NCI-H2171 treated with DMSO at 0.1 percent for 48 hours (cell line): ENCODE results near the gene TAF10.
A peak's percentile ranks its signal among the peaks of the same experiment; 100 is the strongest.

Source experiments
- DNase-seq: peaks from one replicate; lab custom pipeline; 2025; lab: John Stamatoyannopoulos, UW

TAF10 gene

DNA sequence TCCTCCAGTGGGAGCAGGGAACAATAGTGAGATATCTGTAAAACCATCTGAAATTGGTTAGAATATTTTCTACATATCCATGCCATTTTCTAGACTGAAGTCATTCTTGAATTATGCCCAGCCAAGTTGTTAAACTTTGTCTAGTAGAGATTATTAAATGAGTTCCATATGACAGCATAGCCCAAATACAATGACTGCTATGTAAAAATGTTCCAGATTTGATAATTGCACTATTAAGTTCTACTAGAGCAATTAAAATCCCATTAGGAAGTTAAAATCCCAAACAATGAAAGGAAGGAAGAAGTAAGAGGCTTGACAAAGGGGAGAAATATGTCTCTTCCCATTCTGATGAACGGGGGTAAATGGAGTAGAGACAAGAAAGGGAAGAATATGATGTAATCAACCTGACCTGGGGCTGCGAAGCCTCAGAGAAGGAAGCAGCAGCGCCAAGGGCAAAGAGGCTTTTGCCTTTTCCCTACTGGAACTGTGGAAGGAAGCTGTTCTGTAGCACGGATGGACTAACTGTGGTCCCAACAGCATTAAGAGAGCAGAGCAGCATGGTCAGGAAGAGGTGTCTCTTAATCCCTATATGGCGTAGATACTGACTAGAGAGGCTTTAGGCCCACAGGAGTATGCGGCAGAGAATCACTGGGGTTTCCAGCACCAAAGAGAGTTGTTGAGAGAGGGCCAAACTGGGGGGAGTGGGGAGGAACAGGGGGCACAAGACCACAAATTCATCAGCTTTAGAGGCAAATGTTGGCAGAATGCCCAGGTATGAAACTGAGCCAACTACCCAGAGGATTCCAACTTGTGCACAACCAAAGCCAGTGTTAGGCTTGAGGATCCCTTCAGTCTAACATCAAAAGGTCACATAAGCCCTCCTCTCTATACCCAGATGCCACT, 35.3 kb downstream of the TAF10 start:
- DNase-seq, result peak; percentile 30

DNA sequence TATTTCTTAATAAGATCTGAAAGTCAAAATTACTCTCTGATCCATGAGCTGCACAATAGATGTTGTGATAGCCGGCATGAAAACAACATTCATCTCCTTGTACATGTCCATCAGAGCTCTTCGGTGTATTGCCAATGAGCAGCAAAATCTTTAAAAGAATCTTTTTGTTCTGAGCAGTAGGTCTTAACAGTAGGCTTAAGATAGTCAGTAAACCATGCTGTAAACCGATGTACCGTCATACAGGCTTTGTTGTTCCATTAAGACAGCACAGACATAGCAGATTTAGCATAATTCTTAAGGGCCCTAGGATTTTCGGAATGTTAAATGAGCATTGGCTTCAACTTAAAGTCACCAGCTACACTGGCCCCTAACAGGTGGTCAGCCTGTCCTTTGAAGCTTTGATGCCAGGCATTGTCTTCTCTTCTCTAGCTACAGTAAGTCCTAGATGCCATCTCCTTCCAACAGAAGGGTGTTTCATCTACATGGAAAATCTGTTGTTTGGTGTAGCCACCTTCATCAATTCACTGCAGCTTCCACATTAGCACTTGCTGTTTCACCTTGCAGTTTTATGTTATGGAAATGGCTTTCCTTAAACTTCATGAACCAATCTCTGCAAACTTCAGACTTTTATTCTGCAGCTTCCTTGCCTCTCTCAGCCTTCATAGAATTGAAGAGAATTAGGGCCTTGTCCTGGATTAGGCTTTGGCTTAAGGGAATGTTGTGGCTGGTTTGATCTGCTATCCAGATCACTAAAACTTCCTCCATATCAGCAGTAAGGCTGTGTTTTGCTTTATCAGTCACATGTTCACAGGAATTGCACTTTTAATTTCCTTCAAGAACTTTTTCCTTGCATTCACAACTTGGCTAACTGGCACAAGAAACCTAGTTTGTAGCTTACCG, 37.0 kb downstream of the TAF10 start:
- no peak for DNase-seq

DNA sequence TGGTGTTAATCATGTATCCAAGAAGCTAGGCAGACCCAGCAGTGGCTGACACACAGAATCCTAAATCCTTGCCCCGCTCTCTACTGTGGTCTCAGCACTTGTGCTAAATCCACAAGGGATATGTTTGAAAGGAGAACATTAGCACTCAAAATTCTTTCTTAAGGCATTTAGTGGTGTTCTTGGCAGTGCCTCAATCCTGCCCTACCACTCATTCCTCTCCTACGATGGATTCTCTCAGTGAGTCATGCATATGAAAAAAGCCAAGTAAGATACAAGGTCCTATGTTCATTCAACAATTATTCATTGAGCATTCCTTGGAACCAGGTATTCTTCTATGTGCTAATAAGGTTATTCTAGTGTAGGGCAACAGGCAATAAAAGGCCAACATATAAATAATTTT, 39.8 kb downstream of the TAF10 start:
- DNase-seq, result no peak

DNA sequence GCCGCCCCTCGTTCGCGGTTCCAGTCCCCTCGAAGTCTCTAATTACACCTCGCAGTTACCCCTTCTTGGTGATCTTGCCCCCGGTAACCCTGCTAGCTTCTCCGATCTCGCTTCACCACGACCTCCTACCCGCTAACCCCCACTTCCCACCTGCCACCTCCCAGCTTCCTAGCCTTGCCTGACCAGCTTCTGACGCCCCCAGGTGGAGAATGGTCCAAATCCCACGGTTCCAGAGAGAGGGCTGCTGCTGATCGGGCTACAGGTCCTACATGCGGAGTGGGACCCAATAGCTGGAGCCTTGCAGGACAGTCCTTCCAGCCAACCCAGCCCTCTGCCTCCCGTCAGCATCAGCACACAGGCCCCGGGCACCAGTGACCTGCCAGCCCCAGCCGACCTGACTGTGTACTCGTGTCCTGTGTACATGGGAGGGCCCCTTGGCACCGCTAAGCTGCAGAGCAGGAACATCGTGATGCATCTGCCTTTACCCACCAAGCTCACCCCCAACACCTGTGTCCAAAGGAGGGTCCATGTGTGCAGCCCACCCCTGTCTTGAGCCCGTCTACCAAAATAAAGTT, 40.5 kb downstream of the TAF10 start:
- DNase-seq, result no peak

DNA sequence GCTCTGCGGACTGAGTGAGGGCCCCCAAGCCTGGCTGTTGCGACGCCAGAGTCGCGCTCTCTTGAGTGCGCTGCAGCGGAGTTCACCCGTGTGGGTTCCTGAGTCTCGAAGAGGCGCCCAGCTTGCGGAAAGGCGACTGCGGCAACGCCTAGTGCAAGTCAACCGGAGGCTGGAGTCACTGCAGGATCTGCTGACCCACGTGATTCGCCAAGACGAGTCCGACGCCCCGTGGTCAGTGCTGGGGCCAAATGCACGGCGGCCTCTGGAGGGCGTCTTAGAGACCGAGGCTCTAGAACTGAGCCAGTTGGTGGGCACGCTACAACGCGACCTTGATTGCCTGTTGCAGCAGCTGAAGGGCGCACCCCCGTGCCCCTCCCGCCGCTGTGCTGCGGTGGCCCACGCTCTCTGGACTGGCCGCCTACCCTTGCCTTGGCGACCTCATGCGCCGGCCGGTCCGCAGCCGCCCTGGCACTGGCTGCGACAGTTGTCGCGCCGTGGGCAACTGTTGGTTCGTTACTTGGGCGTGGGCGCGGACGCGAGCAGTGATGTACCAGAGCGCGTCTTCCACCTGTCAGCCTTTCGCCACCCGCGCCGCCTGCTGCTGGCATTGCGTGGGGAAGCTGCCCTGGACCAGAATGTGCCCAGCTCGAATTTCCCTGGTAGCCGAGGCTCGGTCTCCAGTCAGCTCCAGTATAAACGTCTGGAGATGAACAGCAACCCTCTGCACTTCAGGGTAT, 41.2 kb downstream of the TAF10 start:
- DNase-seq, result no peak

DNA sequence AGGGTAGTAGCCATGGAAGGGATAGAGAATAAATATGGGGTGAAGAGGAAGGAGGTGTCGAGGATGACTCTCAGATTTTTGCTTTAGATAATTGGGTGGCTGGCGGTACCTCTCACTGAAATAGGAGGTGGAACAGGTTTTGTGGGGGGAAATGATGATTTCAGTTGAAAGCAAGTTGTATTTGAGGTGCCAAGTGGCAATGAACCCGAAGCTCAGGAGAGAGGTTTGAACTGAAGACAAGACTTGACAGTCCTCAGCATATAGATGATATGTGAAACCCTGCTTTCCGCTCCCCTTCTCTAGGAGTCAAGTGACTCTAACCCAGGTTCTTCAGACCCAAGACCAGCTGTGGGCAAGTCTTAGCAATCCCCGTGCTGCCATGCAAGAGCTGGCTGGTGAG, 42.3 kb downstream of the TAF10 start:
- no peak for DNase-seq

DNA sequence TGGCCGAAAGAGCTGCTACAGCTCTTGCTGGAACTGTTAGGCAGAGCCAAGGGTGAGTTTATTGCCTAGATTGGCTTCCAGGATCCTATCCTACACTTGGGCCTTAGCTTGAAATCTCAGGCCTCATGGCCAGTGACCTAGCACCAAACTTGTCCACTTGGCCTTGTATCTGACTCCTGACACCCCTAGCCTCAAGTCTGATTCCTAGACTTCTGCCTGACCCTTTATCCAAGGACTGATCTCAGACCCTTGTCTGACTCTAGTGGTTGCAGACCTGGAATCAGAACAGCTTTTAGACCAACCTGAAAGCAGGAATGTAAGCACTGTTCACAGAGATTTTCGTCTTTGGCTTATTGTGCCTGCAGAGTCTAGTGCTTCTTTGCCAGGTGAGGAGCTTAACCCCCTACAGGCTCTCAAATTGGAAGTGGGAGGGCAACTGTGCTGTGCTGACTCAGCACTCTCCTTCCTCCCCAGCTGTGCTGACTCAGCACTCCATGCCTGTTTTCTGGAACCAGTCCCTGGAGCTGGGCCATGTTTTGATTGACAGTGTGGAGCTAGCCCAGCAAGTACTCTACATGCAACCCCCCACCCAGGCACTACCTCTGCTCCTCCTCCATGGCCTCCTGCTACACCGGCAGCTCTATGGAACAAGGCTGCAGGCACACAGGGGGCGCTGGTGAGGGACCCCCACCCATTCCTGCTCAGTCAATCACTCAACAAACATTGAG, 43.7 kb downstream of the TAF10 start:
- DNase-seq, result peak; percentile 5

DNA sequence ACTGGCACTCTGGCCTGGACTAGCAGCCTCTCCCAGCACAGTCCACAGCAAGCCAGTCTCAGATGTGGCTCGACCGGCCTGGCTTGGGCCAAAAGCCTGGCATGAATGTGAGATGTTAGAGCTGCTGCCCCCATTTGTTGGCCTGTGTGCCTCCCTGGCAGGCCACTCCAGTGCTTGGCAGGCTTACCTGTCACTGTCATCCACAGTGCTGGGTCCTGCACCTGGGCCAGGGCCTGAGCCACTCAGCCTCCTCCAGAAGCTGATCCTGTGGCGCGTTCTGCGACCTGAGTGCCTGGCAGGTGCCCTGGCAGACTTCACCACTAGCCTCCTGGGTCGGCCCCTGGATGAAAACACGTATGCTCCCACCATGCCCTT, 44.7 kb downstream of the TAF10 start:
- no peak for DNase-seq

DNA sequence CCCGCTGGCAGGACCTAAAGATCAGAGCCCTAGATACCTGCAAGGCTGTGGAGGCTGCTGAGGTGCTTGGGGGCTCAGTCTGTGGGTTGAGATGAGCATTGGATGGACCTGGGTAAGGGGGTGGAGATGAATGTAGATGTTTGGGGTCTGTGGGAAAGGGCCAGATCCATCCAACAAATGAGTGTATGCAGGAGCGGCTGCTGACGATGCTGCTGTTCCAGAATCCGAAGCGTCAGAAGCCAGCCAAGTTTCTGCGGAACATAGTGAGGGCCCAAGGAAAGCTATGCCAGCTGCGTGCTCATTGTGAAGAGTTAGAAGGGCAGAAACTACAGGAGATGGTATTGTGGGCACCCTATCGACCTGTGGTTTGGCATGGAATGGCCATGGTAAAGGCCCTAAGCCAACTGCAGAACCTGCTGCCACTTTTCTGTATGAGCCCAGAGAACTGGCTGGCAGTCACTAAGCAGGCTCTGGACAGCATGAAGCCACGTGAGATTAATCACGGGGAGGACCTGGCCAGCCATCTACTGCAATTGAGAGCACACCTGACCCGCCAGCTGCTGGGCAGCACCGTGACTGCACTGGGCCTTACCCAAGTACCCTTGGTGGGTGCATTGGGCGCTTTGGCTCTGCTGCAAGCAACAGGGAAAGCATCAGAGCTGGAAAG, 45.2 kb downstream of the TAF10 start:
- no peak for DNase-seq

DNA sequence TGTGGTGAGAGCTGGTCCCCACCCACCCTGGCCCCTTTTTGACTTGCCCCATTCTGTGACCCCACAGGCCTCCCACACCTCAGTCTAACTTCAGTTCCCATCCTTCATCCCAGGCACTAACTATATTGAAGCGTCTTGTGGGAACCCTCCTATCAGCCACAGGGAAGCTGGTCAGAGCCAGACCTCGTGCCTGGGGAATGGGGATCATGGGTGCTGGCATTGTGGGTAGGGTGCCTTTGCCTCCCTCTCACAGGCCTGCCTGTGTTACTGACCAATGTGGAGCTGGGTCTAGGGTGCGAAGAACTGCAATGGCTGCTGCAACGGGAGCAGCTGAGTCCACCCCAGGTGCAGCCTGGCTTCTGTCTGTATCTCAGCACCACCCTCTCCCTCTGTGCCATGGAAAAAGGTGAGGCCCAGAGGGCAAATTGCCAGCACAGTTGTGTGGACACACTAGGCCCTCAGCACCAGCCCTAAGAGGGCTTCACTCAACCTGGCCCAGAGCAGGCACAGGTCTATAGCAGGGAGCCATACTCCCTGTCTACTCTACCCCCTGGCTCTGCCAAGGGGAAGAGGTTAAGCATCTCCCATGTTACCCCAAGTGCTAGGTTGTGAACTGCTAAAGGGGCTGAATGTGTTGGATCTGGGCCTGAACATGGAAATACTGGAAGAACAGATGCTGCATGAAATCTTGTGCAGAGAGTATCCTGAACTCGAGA, 45.9 kb downstream of the TAF10 start:
- DNase-seq, result no peak

DNA sequence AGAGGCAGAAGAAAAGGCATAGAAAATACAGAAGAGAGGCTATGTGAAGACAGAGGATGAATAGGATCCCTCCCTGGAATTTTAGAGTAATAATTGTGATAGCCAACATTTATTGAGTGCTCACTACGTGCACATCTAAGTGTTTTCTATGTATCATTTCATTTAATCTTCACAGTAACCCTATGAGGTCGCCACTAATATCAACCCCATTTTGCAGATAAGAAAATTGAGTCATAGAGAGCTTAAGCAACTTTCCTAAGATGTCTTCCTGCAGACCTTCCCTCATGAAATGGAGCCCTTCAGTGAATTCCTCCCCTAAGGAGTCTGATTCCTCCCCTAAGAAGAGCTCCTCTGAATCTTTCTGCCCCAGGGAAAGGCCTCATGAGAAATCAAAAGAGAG, 46.7 kb downstream of the TAF10 start:
- DNase-seq, result no peak

DNA sequence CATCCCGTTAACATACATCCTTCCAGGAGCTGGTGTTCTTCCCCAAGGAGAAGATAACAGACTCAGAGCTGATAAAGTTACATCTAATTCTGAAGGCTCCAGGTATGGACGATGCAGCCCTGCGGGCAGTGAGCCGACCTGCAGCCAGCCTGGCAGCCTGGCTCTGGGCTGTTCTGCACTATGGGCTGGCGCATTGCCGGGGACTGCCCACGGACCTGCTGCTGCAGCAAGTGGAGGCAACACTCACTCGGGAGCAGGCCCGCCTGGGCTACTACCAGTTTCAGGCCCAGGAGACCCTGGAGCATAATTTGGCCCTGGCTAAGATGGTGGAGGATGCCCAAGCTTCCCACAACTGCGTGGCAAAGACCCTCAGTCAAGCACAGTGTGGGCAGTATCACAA, 48.3 kb downstream of the TAF10 start:
- no peak for DNase-seq

DNA sequence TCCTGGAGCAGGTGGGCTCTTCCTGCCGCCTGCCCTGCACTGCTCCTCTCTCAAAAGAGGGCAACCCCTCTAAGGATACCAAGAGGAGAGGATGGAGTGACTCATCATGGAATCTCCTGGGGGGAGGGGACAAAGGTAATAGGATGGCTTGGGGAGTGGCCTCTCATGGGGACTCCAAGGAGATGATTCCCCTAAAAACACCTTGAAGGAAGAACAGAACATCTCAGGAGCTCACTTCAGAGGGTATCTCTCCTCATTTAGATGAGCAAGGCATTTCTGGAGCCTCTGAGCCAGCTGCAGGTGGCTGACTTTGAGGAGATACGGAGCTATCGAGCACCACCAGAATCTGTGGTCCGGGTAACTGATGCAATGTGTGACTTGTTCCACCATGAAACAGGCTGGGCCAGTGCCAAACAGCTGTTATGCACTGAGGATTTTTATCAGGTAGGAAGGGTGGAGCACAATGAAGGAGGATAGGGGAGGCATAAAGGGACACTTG, 48.8 kb downstream of the TAF10 start:
- no peak for DNase-seq

DNA sequence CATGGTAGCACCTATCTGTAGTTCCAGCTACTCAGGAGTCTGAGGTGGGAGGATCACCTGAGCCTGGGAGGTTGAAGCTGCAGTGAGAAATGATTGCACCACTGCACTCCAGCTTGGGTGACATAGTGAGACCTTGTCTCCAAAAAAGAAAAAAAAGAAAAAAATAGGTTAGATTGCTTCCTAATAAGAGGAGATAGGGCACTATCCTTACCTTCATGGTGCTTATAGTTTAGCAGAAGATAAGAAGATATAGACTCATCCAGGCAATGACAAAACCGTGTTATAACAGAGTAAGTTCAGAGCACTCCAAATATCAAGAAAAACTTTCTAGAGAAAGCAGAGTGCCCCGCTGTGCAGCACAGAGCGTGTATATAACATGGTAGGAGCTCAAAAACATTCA, 50.7 kb downstream of the TAF10 start:
- no peak for DNase-seq
